RWPE1 (cell line): Measurements from ENCODE around the gene PHACTR3.

ENCODE experiments used
- CTCF ChIA-PET: fragments of 350-600 bp; sonication (Branson Sonifier 250); formaldehyde crosslinking; extraction: SDS; loops from one replicate; lab custom pipeline; 2021; lab: Yijun Ruan, JAX
- POLR2A ChIA-PET: fragments of 400-600 bp; formaldehyde crosslinking; extraction: SDS; loops from one replicate; lab custom pipeline; 2020; ENCODE audit warnings: antibody characterized with exemption; ENCODE audit not compliant: low non-redundant PET; lab: Yijun Ruan, JAX
- DNase-seq: peaks from one replicate; pipeline ENCODE4 v3.0.0; 2012; ENCODE audit warnings: low spot score
- H3K27ac ChIP-seq: fragments of 450-650 bp; 2 replicates; pipeline ENCODE4 v1.5.1; 2017
- CTCF ChIP-seq: fragments of 450-650 bp; conservative IDR thresholded peaks from 2 replicates; pipeline ENCODE4 v1.5.1; 2017; ENCODE audit warnings: low read depth, mild to moderate bottlenecking

The PHACTR3 gene

GRCh38 chr20:59808729-59809381 is 204.5 kb downstream of the PHACTR3 start:
- H3K27ac ChIP-seq, result no peak overlapping the region
- POLR2A ChIA-PET, result no interaction called here
- no peak for DNase-seq
- CTCF ChIA-PET, result interaction anchor here (0.6 to 1.2 kb wide), 4 partner anchors 26 to 125 kb away, joined by 3 to 5 read pairs (median 4); no protein-coding TSS in a partner anchor
- TF ChIP-seq CTCF, result no peak

- TF ChIP-seq CTCF, result no peak
- no peak overlapping the region for H3K27ac ChIP-seq
- no peak for DNase-seq
- CTCF ChIA-PET, result interaction anchor here (0.5 to 1.1 kb wide), 4 partner anchors 27 to 125 kb away, joined by 3 to 4 read pairs (median 3); no protein-coding TSS in a partner anchor
- POLR2A ChIA-PET, result no interaction called here
Measured at GRCh38 chr20:59809630-59810448, 205.5 kb downstream of the PHACTR3 start.

GRCh38 chr20:59810449-59811187 is 206.3 kb downstream of the PHACTR3 start:
- TF ChIP-seq CTCF, result no peak
- ChIA-PET CTCF (no interaction called here), POLR2A (no interaction called here)
- no peak overlapping the region for H3K27ac ChIP-seq
- no peak for DNase-seq

- ChIA-PET POLR2A (no interaction called here), CTCF (no interaction called here)
- no peak for TF ChIP-seq CTCF
- no peak overlapping the region for H3K27ac ChIP-seq
- DNase-seq, result no peak
Measured at GRCh38 chr20:59811681-59812171, 207.4 kb downstream of the PHACTR3 start.

GRCh38 chr20:59812286-59813125 is 208.2 kb downstream of the PHACTR3 start:
- no peak for TF ChIP-seq CTCF
- ChIA-PET POLR2A (no interaction called here), CTCF (interaction anchor here (0.6 to 0.7 kb wide), 2 partner anchors 117 to 252 kb away, joined by 3 to 5 read pairs; no protein-coding TSS in a partner anchor)
- no peak overlapping the region for H3K27ac ChIP-seq
- DNase-seq, result no peak
